Measurements from ENCODE around the gene CENPX. TPM values are rescaled to one million over a fixed set of nuclear protein-coding genes. Genes with fewer than 3 reads are reported as not detected.
"Not testable (repeated sequence)": the region's sequence is repeated elsewhere in the genome, so short reads cannot be mapped to it uniquely, and the experiment has no call there.

The CENPX gene
- total RNA-seq, 2 donors from 2014 or later, result 36.5 to 47.6 TPM

GRCh38 chr17:82045936-82046484, 23.3 kb upstream of the CENPX start:
- H3K36me3 ChIP-seq, result peaks cover 15% of the 10 kb centered on the region
- no peak for DNase-seq (ENCODE audit: low spot score)
- no peak overlapping the region for H3K27ac ChIP-seq
- H3K9me3 ChIP-seq, result no peaks in the 10 kb centered on the region
- no peak overlapping the region for H3K4me3 ChIP-seq
- no peak for TF ChIP-seq CTCF (IDR thresholded peaks at IDR 0.05)
- H3K27me3 ChIP-seq, result no peaks in the 10 kb centered on the region
- peaks cover 0 to 13% of the 10 kb centered on the region in 2 donors for H3K4me1 ChIP-seq

GRCh38 chr17:82043507-82043906, 20.8 kb upstream of the CENPX start:
- Histone ChIP-seq H3K36me3 (peaks cover 4% of the 10 kb centered on the region), H3K4me3 (no peak overlapping the region), H3K4me1 (no peaks in the 10 kb centered on the region), H3K9me3 (no peaks in the 10 kb centered on the region), H3K27me3 (no peaks in the 10 kb centered on the region), H3K27ac (no peak overlapping the region)
- no peak for TF ChIP-seq CTCF (IDR thresholded peaks at IDR 0.05)
- DNase-seq (ENCODE audit: low spot score), result no peak

GRCh38 chr17:82042649-82043048, 20.0 kb upstream of the CENPX start:
- Histone ChIP-seq H3K27ac (no peak overlapping the region), H3K4me3 (no peak overlapping the region), H3K4me1 (peaks cover 0 to 4% of the 10 kb centered on the region in 2 donors), H3K27me3 (no peaks in the 10 kb centered on the region), H3K36me3 (peaks cover 3% of the 10 kb centered on the region), H3K9me3 (no peaks in the 10 kb centered on the region)
- DNase-seq (ENCODE audit: low spot score), result no peak
- TF ChIP-seq CTCF (IDR thresholded peaks at IDR 0.05), result no peak

GRCh38 chr17:82041144-82041814, 18.6 kb upstream of the CENPX start:
- Histone ChIP-seq H3K27me3 (no peaks in the 10 kb centered on the region), H3K9me3 (no peaks in the 10 kb centered on the region), H3K27ac (no peak overlapping the region), H3K4me3 (no peak overlapping the region), H3K4me1 (peaks cover 0 to 12% of the 10 kb centered on the region in 2 donors), H3K36me3 (no peaks in the 10 kb centered on the region)
- no peak for TF ChIP-seq CTCF (IDR thresholded peaks at IDR 0.05)
- DNase-seq (ENCODE audit: low spot score), result no peak

GRCh38 chr17:82039695-82040299, 17.1 kb upstream of the CENPX start:
- DNase-seq (ENCODE audit: low spot score), result no peak
- H3K36me3 ChIP-seq, result no peaks in the 10 kb centered on the region
- no peak for TF ChIP-seq CTCF (IDR thresholded peaks at IDR 0.05)
- no peak overlapping the region for H3K27ac ChIP-seq
- no peaks in the 10 kb centered on the region for H3K9me3 ChIP-seq
- H3K27me3 ChIP-seq, result no peaks in the 10 kb centered on the region
- no peak overlapping the region for H3K4me3 ChIP-seq
- peaks cover 0 to 17% of the 10 kb centered on the region in 2 donors for H3K4me1 ChIP-seq

GRCh38 chr17:82038796-82039409, 16.2 kb upstream of the CENPX start:
- H3K27me3 ChIP-seq; H3K27ac ChIP-seq; H3K9me3 ChIP-seq; H3K36me3 ChIP-seq; DNase-seq (ENCODE audit: low spot score); H3K4me3 ChIP-seq: not testable (repeated sequence)
- peaks cover 0 to 17% of the 10 kb centered on the region in 2 donors for H3K4me1 ChIP-seq
